ENCODE data around the gene CDKAL1.
"Not testable (repeated sequence)": the region's sequence is repeated elsewhere in the genome, so short reads cannot be mapped to it uniquely, and the experiment has no call there.

CDKAL1 gene

GRCh38 chr6:20633566-20634340, 99.5 kb downstream of the CDKAL1 start:
- no peaks in the 10 kb centered on the region for H3K9me3 ChIP-seq (ENCODE audit: insufficient read depth, low read length)
- no peaks in the 10 kb centered on the region for H3K36me3 ChIP-seq (ENCODE audit: insufficient read depth, insufficient read length, low read length)
- H3K4me3 ChIP-seq (ENCODE audit: insufficient read length, low read depth) = no peak overlapping the region
- H3K4me1 ChIP-seq (ENCODE audit: insufficient read depth, insufficient read length) = no peaks in the 10 kb centered on the region
- TF ChIP-seq YY1 (IDR thresholded peaks at IDR 0.05; ENCODE audit: insufficient read depth, insufficient read length) (no peak), SUZ12 (IDR thresholded peaks at IDR 0.05; ENCODE audit: extremely low read depth, insufficient read depth, insufficient read length) (no peak), ZNF274 (IDR thresholded peaks at IDR 0.05; ENCODE audit: low read depth, low read length) (no peak)
- H3K27me3 ChIP-seq (ENCODE audit: insufficient read depth, insufficient read length) = no peaks in the 10 kb centered on the region
- H3K9ac ChIP-seq (ENCODE audit: insufficient read length, low read depth) = no peak overlapping the region
- no peak for DNase-seq (ENCODE audit: low read depth, low spot score)

GRCh38 chr6:20639161-20639560, 104.9 kb downstream of the CDKAL1 start:
- Histone ChIP-seq H3K9me3 (ENCODE audit: insufficient read depth, low read length) (no peaks in the 10 kb centered on the region), H3K36me3 (ENCODE audit: insufficient read depth, insufficient read length, low read length) (no peaks in the 10 kb centered on the region), H3K27me3 (ENCODE audit: insufficient read depth, insufficient read length) (no peaks in the 10 kb centered on the region), H3K4me3 (ENCODE audit: insufficient read length, low read depth) (no peak overlapping the region), H3K9ac (ENCODE audit: insufficient read length, low read depth) (no peak overlapping the region), H3K4me1 (ENCODE audit: insufficient read depth, insufficient read length) (no peaks in the 10 kb centered on the region)
- TF ChIP-seq YY1 (IDR thresholded peaks at IDR 0.05; ENCODE audit: insufficient read depth, insufficient read length) = no peak
- TF ChIP-seq SUZ12 (IDR thresholded peaks at IDR 0.05; ENCODE audit: extremely low read depth, insufficient read depth, insufficient read length) = no peak
- DNase-seq (ENCODE audit: low read depth, low spot score) = no peak

GRCh38 chr6:20640181-20640580, 105.9 kb downstream of the CDKAL1 start:
- no peak for TF ChIP-seq YY1 (IDR thresholded peaks at IDR 0.05; ENCODE audit: insufficient read depth, insufficient read length)
- no peak for TF ChIP-seq ZNF274 (IDR thresholded peaks at IDR 0.05; ENCODE audit: low read depth, low read length)
- no peak for TF ChIP-seq SUZ12 (IDR thresholded peaks at IDR 0.05; ENCODE audit: extremely low read depth, insufficient read depth, insufficient read length)
- Histone ChIP-seq H3K9ac (ENCODE audit: insufficient read length, low read depth) (no peak overlapping the region), H3K27me3 (ENCODE audit: insufficient read depth, insufficient read length) (no peaks in the 10 kb centered on the region), H3K36me3 (ENCODE audit: insufficient read depth, insufficient read length, low read length) (no peaks in the 10 kb centered on the region), H3K4me3 (ENCODE audit: insufficient read length, low read depth) (no peak overlapping the region), H3K9me3 (ENCODE audit: insufficient read depth, low read length) (no peaks in the 10 kb centered on the region), H3K4me1 (ENCODE audit: insufficient read depth, insufficient read length) (no peaks in the 10 kb centered on the region)
- no peak for DNase-seq (ENCODE audit: low read depth, low spot score)

GRCh38 chr6:20642441-20642840, 108.2 kb downstream of the CDKAL1 start:
- Histone ChIP-seq H3K4me1 (ENCODE audit: insufficient read depth, insufficient read length) (no peaks in the 10 kb centered on the region), H3K36me3 (ENCODE audit: insufficient read depth, insufficient read length, low read length) (no peaks in the 10 kb centered on the region), H3K27me3 (ENCODE audit: insufficient read depth, insufficient read length) (no peaks in the 10 kb centered on the region), H3K9me3 (ENCODE audit: insufficient read depth, low read length) (no peaks in the 10 kb centered on the region), H3K9ac (ENCODE audit: insufficient read length, low read depth) (no peak overlapping the region), H3K4me3 (ENCODE audit: insufficient read length, low read depth) (no peak overlapping the region)
- no peak for DNase-seq (ENCODE audit: low read depth, low spot score)
- TF ChIP-seq SUZ12 (IDR thresholded peaks at IDR 0.05; ENCODE audit: extremely low read depth, insufficient read depth, insufficient read length) (no peak), YY1 (IDR thresholded peaks at IDR 0.05; ENCODE audit: insufficient read depth, insufficient read length) (no peak), ZNF274 (IDR thresholded peaks at IDR 0.05; ENCODE audit: low read depth, low read length) (no peak)

DNA sequence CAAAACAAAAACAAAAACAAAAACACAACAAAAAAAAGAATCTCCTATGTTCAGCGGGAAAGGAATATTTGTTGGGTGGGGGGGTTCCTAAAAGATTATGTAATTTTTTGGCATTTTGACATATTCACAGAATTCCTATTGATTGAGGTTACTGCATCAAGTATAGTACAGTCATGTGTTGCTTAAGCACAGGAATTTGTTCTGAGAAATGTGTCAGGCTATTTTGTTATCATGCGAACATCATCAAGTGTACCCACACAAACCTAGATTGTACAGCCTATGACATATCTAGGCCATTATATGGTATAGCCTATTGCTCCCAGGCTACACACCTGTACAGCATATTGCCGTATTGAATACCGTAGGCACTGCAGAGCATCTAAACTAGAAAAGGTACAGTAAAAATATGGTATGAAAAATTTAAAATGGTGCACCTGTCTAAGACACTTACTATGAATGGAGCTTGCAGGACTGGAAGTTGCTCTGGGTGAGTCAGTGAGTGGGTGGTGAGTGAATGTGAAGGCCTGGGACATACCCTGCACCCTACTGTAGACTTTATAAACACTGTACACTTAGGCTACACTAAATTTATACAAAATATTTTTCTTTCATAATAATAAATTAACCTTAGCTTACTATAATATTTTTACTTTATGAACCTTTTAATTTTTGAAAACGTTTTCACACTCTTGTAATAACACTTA, 110.6 kb downstream of the CDKAL1 start:
- no peak overlapping the region for H3K4me3 ChIP-seq (ENCODE audit: insufficient read length, low read depth)
- no peaks in the 10 kb centered on the region for H3K36me3 ChIP-seq (ENCODE audit: insufficient read depth, insufficient read length, low read length)
- no peaks in the 10 kb centered on the region for H3K9me3 ChIP-seq (ENCODE audit: insufficient read depth, low read length)
- H3K9ac ChIP-seq (ENCODE audit: insufficient read length, low read depth) = no peak overlapping the region
- TF ChIP-seq YY1 (IDR thresholded peaks at IDR 0.05; ENCODE audit: insufficient read depth, insufficient read length) = no peak
- TF ChIP-seq ZNF274 (IDR thresholded peaks at IDR 0.05; ENCODE audit: low read depth, low read length) = no peak
- TF ChIP-seq SUZ12 (IDR thresholded peaks at IDR 0.05; ENCODE audit: extremely low read depth, insufficient read depth, insufficient read length) = no peak
- H3K4me1 ChIP-seq (ENCODE audit: insufficient read depth, insufficient read length) = no peaks in the 10 kb centered on the region
- DNase-seq (ENCODE audit: low read depth, low spot score) = no peak
- no peaks in the 10 kb centered on the region for H3K27me3 ChIP-seq (ENCODE audit: insufficient read depth, insufficient read length)

GRCh38 chr6:20645572-20645971, 111.3 kb downstream of the CDKAL1 start:
- H3K27me3 ChIP-seq (ENCODE audit: insufficient read depth, insufficient read length); H3K4me3 ChIP-seq (ENCODE audit: insufficient read length, low read depth); H3K36me3 ChIP-seq (ENCODE audit: insufficient read depth, insufficient read length, low read length); H3K9ac ChIP-seq (ENCODE audit: insufficient read length, low read depth); DNase-seq (ENCODE audit: low read depth, low spot score); H3K4me1 ChIP-seq (ENCODE audit: insufficient read depth, insufficient read length); H3K9me3 ChIP-seq (ENCODE audit: insufficient read depth, low read length): not testable (repeated sequence)

GRCh38 chr6:20647585-20647984, 113.3 kb downstream of the CDKAL1 start:
- DNase-seq (ENCODE audit: low read depth, low spot score) = no peak
- TF ChIP-seq ZNF274 (IDR thresholded peaks at IDR 0.05; ENCODE audit: low read depth, low read length) = no peak
- no peak for TF ChIP-seq SUZ12 (IDR thresholded peaks at IDR 0.05; ENCODE audit: extremely low read depth, insufficient read depth, insufficient read length)
- TF ChIP-seq YY1 (IDR thresholded peaks at IDR 0.05; ENCODE audit: insufficient read depth, insufficient read length) = no peak
- H3K36me3 ChIP-seq (ENCODE audit: insufficient read depth, insufficient read length, low read length) = no peaks in the 10 kb centered on the region

DNA sequence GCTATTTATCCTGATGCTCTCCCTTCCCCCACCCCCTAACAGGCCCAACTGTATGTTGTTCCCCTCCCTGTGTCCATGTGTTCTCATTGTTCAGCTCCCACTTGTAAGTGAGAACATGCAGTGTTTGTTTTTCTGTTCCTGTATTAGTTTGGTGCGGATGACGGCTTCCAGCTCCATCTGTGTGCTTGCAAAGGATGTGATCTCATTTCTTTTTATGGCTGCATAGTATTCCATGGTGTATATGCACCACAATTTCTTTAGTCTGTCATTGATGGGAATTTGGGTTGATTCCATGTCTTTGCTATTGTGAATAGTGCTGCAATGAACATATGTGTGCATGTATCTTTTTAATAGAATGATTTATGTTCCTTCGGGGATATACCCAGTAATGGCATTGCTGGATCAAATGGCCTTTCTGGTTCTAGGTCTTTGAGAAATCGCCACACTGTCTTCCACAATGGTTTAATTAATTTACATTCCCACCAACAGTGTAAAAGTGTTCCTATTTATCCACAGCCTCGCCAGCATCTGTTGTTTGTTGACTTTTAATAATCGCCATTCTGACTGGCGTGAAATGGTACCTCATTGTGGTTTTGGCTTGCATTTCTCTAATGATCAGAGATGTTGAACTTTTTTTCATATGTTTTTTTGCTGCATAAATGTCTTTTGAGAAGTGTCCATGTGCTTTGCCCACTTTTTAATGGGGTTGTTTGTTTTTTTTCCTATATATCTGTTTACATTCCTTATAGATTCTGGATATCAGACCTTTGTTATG, 115.6 kb downstream of the CDKAL1 start:
- not testable (repeated sequence) for H3K4me1 ChIP-seq (ENCODE audit: insufficient read depth, insufficient read length); H3K9ac ChIP-seq (ENCODE audit: insufficient read length, low read depth); H3K9me3 ChIP-seq (ENCODE audit: insufficient read depth, low read length); H3K4me3 ChIP-seq (ENCODE audit: insufficient read length, low read depth); DNase-seq (ENCODE audit: low read depth, low spot score); H3K36me3 ChIP-seq (ENCODE audit: insufficient read depth, insufficient read length, low read length); H3K27me3 ChIP-seq (ENCODE audit: insufficient read depth, insufficient read length)

More at GRCh38 chr6:20647585-20647984, 113.3 kb downstream of the CDKAL1 start:
- H3K4me3 ChIP-seq (ENCODE audit: insufficient read length, low read depth) = no peak overlapping the region
- H3K9ac ChIP-seq (ENCODE audit: insufficient read length, low read depth) = no peak overlapping the region
- no peaks in the 10 kb centered on the region for H3K4me1 ChIP-seq (ENCODE audit: insufficient read depth, insufficient read length)
- H3K9me3 ChIP-seq (ENCODE audit: insufficient read depth, low read length) = no peaks in the 10 kb centered on the region
- no peaks in the 10 kb centered on the region for H3K27me3 ChIP-seq (ENCODE audit: insufficient read depth, insufficient read length)
